RWPE2 (cell line): ENCODE data around the gene PKP2.

Experiments
- ATAC-seq: fragments of 200-7000 bp; cut with Tn5 transposase; 3 replicates; pipeline ENCODE4 v1.9.1; 2021; ENCODE audit warnings: low read depth
- DNase-seq: peaks from one replicate; pipeline ENCODE4 v3.0.0-alpha.2; 2020; ENCODE audit warnings: low spot score
- H3K27ac ChIP-seq: fragments of 450-650 bp; 2 replicates; pipeline ENCODE4 v1.5.1; 2017; ENCODE audit warnings: mild to moderate bottlenecking; ENCODE audit not compliant: poor library complexity, severe bottlenecking
- H3K27me3 ChIP-seq: fragments of 250-450 bp; sonication (Bioruptor Pico); 2 replicates; pipeline ENCODE4 v1.5.1; 2021; ENCODE audit warnings: mild to moderate bottlenecking, moderate library complexity; ENCODE audit not compliant: insufficient read depth, poor library complexity, severe bottlenecking
- H3K36me3 ChIP-seq: fragments of 250-450 bp; sonication (Bioruptor Pico); 2 replicates; pipeline ENCODE4 v1.5.1; 2020; ENCODE audit warnings: low read depth, mild to moderate bottlenecking, moderate library complexity
- H3K4me1 ChIP-seq: fragments of 250-450 bp; sonication (Bioruptor Pico); 2 replicates; pipeline ENCODE4 v1.5.1; 2021; ENCODE audit warnings: mild to moderate bottlenecking, moderate library complexity; ENCODE audit not compliant: insufficient read depth, poor library complexity, severe bottlenecking
- H3K4me3 ChIP-seq: fragments of 250-450 bp; sonication (Bioruptor Pico); 2 replicates; pipeline ENCODE4 v1.5.1; 2021; ENCODE audit warnings: mild to moderate bottlenecking, moderate library complexity; ENCODE audit not compliant: severe bottlenecking
- H3K9me3 ChIP-seq: fragments of 250-450 bp; sonication (Bioruptor Pico); 2 replicates; pipeline ENCODE4 v1.5.1; 2021; ENCODE audit warnings: mild to moderate bottlenecking, moderate library complexity; ENCODE audit not compliant: severe bottlenecking
- TF ChIP-seq, protein P1 (sequence below): fragments of 450-650 bp; IDR thresholded peaks from one replicate; pipeline ENCODE4 v1.5.1; 2017; ENCODE audit warnings: mild to moderate bottlenecking, moderate library complexity; ENCODE audit not compliant: poor library complexity, severe bottlenecking

Gene PKP2

DNA sequence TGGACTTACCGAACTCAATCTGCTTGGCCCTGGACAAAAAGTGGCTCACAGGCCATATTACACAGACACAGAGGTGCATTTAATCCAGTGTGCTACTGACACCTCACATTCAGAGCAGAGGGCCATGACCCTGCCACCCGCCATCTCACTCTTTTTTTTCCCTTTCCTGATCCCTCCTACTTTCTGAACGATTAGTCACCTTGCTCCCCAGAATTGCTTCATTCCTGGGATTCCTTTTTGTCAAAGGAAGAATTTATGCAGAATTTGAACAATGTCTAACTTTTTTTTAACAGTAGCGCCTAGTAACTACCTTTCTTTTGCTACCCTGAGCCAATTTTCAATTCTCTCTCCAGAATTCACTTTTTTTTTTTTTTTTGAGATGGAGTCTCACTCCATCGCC lies 4.6 kb downstream of the PKP2 start:
- ATAC-seq = peak; percentile 44; the same call in 2 of the 3 replicates
- peaks cover 13% of the 10 kb centered on the region; the same call in 1 of the 2 replicates for H3K36me3 ChIP-seq
- peak overlapping the region; percentile 1 for H3K4me3 ChIP-seq
- peaks cover 51% of the 10 kb centered on the region for H3K4me1 ChIP-seq
- no peaks in the 10 kb centered on the region for H3K9me3 ChIP-seq
- H3K27ac ChIP-seq = peak overlapping the region; percentile 95
- DNase-seq = no peak
- TF ChIP-seq, protein P1, sequence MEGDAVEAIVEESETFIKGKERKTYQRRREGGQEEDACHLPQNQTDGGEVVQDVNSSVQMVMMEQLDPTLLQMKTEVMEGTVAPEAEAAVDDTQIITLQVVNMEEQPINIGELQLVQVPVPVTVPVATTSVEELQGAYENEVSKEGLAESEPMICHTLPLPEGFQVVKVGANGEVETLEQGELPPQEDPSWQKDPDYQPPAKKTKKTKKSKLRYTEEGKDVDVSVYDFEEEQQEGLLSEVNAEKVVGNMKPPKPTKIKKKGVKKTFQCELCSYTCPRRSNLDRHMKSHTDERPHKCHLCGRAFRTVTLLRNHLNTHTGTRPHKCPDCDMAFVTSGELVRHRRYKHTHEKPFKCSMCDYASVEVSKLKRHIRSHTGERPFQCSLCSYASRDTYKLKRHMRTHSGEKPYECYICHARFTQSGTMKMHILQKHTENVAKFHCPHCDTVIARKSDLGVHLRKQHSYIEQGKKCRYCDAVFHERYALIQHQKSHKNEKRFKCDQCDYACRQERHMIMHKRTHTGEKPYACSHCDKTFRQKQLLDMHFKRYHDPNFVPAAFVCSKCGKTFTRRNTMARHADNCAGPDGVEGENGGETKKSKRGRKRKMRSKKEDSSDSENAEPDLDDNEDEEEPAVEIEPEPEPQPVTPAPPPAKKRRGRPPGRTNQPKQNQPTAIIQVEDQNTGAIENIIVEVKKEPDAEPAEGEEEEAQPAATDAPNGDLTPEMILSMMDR = no peak
- H3K27me3 ChIP-seq = no peaks in the 10 kb centered on the region

DNA sequence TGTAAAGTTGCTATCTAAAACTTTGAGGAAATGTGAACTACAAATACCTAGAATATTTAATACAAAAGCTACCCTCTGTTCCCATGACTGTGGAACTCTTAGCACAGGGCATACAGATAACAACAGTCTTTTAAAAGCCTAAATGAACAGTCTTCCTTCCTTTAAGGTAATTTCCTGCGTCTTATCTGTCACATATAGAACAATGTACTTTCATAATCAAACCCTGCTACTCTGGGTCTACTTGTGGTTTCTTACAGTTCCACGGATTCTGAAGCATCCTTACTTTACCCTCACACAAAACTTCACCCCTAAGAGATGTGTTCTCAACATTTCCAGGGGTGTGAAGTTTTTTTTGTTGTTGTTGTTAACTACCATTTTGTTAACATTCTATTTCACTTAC lies 5.1 kb downstream of the PKP2 start:
- peak overlapping the region; percentile 1 for H3K4me3 ChIP-seq
- no peaks in the 10 kb centered on the region for H3K27me3 ChIP-seq
- no peaks in the 10 kb centered on the region for H3K9me3 ChIP-seq
- H3K27ac ChIP-seq = peak overlapping the region; percentile 95
- TF ChIP-seq, protein P1 = no peak
- peaks cover 13% of the 10 kb centered on the region; the same call in 1 of the 2 replicates for H3K36me3 ChIP-seq
- DNase-seq = no peak
- ATAC-seq = no peak
- peaks cover 51% of the 10 kb centered on the region for H3K4me1 ChIP-seq

DNA sequence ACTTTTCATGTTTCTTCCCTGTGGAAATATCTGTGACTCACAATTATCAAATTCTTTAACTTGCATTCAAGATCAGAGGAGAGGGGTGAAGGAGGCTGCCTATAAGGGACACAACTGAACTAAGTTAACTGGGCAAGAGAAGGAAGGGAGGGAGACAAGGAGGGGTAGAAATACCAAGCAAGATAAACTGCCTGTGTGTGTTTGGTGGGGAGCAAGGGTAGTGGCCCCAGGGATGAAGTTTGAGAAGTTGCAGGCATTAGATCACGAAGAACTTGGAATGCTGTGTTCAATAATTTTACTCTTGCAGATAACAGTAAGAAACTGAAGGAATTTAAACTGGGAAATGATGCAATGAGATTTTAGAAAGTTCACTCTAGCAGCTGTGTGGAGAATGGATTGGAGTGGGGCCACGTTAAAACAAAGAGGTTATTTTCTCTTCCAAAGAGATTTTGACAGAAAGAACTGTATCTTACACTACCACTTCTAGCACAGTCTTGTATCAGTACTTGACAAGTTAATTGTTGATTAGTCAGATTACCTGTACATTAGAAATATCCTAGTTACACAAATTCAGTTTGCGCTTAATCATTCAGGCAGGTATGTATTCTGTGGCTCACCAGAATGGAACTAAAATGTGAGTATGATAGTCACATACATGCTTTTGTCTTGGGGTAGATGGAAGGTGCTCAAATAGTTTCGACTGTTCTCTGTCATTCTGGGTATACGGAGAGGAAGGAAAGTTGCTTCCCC lies 7.4 kb downstream of the PKP2 start:
- DNase-seq (no peak), ATAC-seq (peak; percentile 65)
- Histone ChIP-seq H3K27ac (peak overlapping the region; percentile 95), H3K36me3 (peaks cover 11% of the 10 kb centered on the region; the same call in 1 of the 2 replicates), H3K9me3 (no peaks in the 10 kb centered on the region), H3K4me1 (peaks cover 50% of the 10 kb centered on the region), H3K27me3 (no peaks in the 10 kb centered on the region), H3K4me3 (no peak overlapping the region)
- TF ChIP-seq, protein P1 = no peak

DNA sequence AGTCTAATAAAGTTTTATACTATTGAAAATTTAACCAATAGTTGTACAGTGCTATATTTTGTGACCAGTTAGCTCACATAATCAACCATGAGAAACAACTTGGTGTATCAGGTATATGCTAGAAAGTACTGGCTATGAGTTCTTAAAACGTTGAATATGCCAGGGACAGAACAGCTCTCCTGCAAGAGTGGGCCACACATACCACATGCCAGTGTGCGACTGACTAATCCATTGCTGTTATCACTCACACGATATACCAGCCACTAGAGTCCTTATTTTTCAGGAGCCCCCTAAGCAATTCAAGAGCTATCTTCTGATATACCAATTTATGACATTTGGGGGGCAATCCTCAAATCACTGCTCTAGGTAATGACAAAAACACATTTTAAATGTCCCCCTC lies 9.5 kb downstream of the PKP2 start:
- no peaks in the 10 kb centered on the region for H3K27me3 ChIP-seq
- ATAC-seq (no peak), DNase-seq (no peak)
- H3K27ac ChIP-seq = no peak overlapping the region
- H3K36me3 ChIP-seq = peaks cover 9% of the 10 kb centered on the region; the same call in 1 of the 2 replicates
- H3K4me1 ChIP-seq = peaks cover 30% of the 10 kb centered on the region
- no peak overlapping the region for H3K4me3 ChIP-seq
- TF ChIP-seq, protein P1 = no peak
- H3K9me3 ChIP-seq = no peaks in the 10 kb centered on the region

DNA sequence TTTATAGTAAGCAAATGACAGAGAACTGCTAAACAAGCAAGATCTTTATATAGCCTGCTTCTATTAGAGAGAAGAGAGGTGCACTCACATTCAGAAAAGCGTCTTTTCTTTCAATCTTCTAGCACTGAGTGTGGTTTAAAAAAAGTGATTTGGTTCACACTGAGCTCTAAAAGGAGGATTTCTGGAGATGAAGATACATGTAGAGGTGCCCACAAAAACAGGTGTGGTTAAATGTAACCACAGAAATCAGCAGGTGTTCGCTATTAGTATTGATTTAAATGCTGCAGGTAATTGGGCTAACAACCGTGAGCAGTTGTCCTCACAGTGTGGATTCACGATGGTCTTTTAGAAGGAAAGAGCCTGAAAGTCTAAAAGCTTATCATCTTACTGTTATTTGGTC lies 10.7 kb downstream of the PKP2 start:
- H3K9me3 ChIP-seq = no peaks in the 10 kb centered on the region
- H3K27ac ChIP-seq = no peak overlapping the region
- TF ChIP-seq, protein P1 = no peak
- H3K4me1 ChIP-seq = peaks cover 18% of the 10 kb centered on the region
- DNase-seq (no peak), ATAC-seq (no peak)
- no peak overlapping the region for H3K4me3 ChIP-seq
- H3K36me3 ChIP-seq = peaks cover 6% of the 10 kb centered on the region; the same call in 1 of the 2 replicates
- no peaks in the 10 kb centered on the region for H3K27me3 ChIP-seq
